Measurements from ENCODE around the gene GPRIN2. TPM values are rescaled to one million over a fixed set of nuclear protein-coding genes. Genes with fewer than 3 reads are reported as not detected.

The GPRIN2 gene
- polyA plus RNA-seq, 3 donors: not detected

DNA sequence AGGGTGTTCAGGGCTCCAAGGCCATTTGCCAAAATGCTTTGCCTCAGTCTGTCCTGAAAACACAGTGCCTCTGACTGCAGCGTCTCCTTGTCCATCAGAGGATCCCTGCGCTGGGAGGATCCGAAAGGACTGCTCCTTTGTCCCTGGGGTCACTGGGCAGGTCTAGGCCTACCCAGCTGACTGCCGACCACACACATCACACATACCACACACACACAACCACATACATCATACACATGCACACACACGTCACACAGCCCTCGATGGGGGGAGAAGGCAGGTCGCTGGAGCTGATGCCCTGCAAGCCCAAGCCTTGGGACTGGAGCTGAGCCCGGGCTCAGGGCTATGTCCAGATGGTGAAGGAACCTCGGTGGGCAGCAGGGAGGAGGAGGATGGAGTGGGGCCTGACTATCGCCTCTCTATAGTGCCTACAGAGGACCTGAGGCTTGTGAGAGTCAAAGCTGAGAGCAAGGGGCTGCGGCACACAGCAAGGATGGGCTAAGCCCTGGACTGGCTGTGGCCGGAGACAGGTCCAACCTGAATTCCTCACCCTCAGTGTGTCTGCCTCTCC is 29.1 kb downstream of the GPRIN2 start:
- no peaks in the 10 kb centered on the region for H3K9me3 Mint-ChIP-seq
- intact Hi-C loops (cut with micrococcal nuclease): no loop called here
- no peak overlapping the region for H2AFZ ChIP-seq (ENCODE audit: insufficient read depth, low read depth, low read length, poor library complexity, severe bottlenecking)
- H3K36me3 ChIP-seq (replicated peaks in 1 of 2; ENCODE audit: control insufficient read depth in 1 of 2, insufficient read depth in 2 of 2, low read length in 2 of 2): no peaks in the 10 kb centered on the region
- TF ChIP-seq CTCF (IDR thresholded peaks at IDR 0.05): no peak
- H3K9me3 ChIP-seq (replicated peaks in 1 of 2; ENCODE audit: control insufficient read depth in 1 of 2, insufficient read depth in 1 of 2, low read length in 2 of 2): no peaks in the 10 kb centered on the region
- H3K27ac Mint-ChIP-seq: no peak overlapping the region
- H3K9ac ChIP-seq (ENCODE audit: insufficient read depth, low read length, poor library complexity, severe bottlenecking): no peak overlapping the region
- H3K36me3 Mint-ChIP-seq: no peaks in the 10 kb centered on the region
- no peaks in the 10 kb centered on the region for H3K27me3 ChIP-seq (ENCODE audit: control insufficient read depth in 2 of 2, insufficient read depth in 2 of 2, low read length in 2 of 2)
- H3K4me1 Mint-ChIP-seq: no peaks in the 10 kb centered on the region
- H3K4me3 ChIP-seq (replicated peaks in 1 of 3; ENCODE audit: low read depth in 2 of 3, low read length in 3 of 3): no peak overlapping the region
- no peak overlapping the region for H3K4me2 ChIP-seq (replicated peaks; ENCODE audit: extremely low read depth, low read length, poor library complexity, severe bottlenecking)
- no peaks in the 10 kb centered on the region for H4K20me1 ChIP-seq (ENCODE audit: insufficient read depth, low read length)
- no peaks in the 10 kb centered on the region for H3K79me2 ChIP-seq (ENCODE audit: insufficient read depth, low read length)
- DNase-seq: no peak
- H3K27ac ChIP-seq (ENCODE audit: low read depth in 1 of 2, low read length in 2 of 2): no peak overlapping the region
- no peak overlapping the region for H3K4me3 Mint-ChIP-seq
- peaks cover 2 to 5% (median 4%) of the 10 kb centered on the region in 3 donors for H3K27me3 Mint-ChIP-seq (ENCODE audit: low read depth in 3 of 3)
- H3K4me1 ChIP-seq (ENCODE audit: control insufficient read depth in 1 of 2, insufficient read depth in 2 of 2, low read length in 2 of 2): no peaks in the 10 kb centered on the region
- WGBS (ENCODE audit: insufficient coverage): 93% methylated on average over 12 of the region's 12 CpGs

DNA sequence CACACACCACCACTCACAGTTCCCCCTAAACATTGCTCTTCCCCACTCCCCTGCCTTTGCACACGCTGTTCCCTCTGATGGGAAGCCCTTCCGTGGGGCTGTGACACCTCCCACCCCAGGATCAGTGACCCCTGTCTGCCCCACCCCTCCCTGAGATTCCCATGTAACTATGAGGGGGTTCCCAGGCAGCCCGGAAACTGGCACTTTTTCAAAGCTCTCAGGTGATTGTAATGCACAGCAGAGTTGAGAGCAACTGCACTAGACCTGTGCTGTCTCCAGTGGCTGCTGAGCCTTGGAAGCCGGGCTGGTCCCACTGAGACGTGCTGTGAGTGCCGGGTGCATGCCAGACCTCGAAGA is 29.8 kb downstream of the GPRIN2 start:
- Mint-ChIP-seq H3K4me3 (no peak overlapping the region), H3K27ac (no peak overlapping the region), H3K27me3 (ENCODE audit: low read depth in 3 of 3) (peaks cover 0 to 5% (median 2%) of the 10 kb centered on the region in 3 donors), H3K36me3 (no peaks in the 10 kb centered on the region), H3K9me3 (no peaks in the 10 kb centered on the region), H3K4me1 (no peaks in the 10 kb centered on the region)
- no peak overlapping the region for H3K4me3 ChIP-seq (replicated peaks in 1 of 3; ENCODE audit: low read depth in 2 of 3, low read length in 3 of 3)
- no peak overlapping the region for H3K27ac ChIP-seq (ENCODE audit: low read depth in 1 of 2, low read length in 2 of 2)
- no peak overlapping the region for H3K9ac ChIP-seq (ENCODE audit: insufficient read depth, low read length, poor library complexity, severe bottlenecking)
- DNase-seq: no peak
- H3K27me3 ChIP-seq (ENCODE audit: control insufficient read depth in 2 of 2, insufficient read depth in 2 of 2, low read length in 2 of 2): no peaks in the 10 kb centered on the region
- intact Hi-C loops (cut with micrococcal nuclease): no loop called here
- no peak overlapping the region for H2AFZ ChIP-seq (ENCODE audit: insufficient read depth, low read depth, low read length, poor library complexity, severe bottlenecking)
- no peaks in the 10 kb centered on the region for H4K20me1 ChIP-seq (ENCODE audit: insufficient read depth, low read length)
- no peaks in the 10 kb centered on the region for H3K9me3 ChIP-seq (replicated peaks in 1 of 2; ENCODE audit: control insufficient read depth in 1 of 2, insufficient read depth in 1 of 2, low read length in 2 of 2)
- H3K36me3 ChIP-seq (replicated peaks in 1 of 2; ENCODE audit: control insufficient read depth in 1 of 2, insufficient read depth in 2 of 2, low read length in 2 of 2): no peaks in the 10 kb centered on the region
- 76% methylated on average over 5 of the region's 7 CpGs for WGBS (ENCODE audit: insufficient coverage)
- TF ChIP-seq CTCF (IDR thresholded peaks at IDR 0.05): no peak
- no peaks in the 10 kb centered on the region for H3K4me1 ChIP-seq (ENCODE audit: control insufficient read depth in 1 of 2, insufficient read depth in 2 of 2, low read length in 2 of 2)
- no peak overlapping the region for H3K4me2 ChIP-seq (replicated peaks; ENCODE audit: extremely low read depth, low read length, poor library complexity, severe bottlenecking)
- H3K79me2 ChIP-seq (ENCODE audit: insufficient read depth, low read length): no peaks in the 10 kb centered on the region
